Activated effector memory CD4-positive, alpha-beta T cell treated with Interleukin-2 at 50 U/mL for 16 hours (primary cell): ENCODE data around the gene EGFR.

Experiments used
- DNase-seq: peaks from one replicate; pipeline ENCODE4 v3.0.0-alpha.2; 2020

The EGFR gene

DNA sequence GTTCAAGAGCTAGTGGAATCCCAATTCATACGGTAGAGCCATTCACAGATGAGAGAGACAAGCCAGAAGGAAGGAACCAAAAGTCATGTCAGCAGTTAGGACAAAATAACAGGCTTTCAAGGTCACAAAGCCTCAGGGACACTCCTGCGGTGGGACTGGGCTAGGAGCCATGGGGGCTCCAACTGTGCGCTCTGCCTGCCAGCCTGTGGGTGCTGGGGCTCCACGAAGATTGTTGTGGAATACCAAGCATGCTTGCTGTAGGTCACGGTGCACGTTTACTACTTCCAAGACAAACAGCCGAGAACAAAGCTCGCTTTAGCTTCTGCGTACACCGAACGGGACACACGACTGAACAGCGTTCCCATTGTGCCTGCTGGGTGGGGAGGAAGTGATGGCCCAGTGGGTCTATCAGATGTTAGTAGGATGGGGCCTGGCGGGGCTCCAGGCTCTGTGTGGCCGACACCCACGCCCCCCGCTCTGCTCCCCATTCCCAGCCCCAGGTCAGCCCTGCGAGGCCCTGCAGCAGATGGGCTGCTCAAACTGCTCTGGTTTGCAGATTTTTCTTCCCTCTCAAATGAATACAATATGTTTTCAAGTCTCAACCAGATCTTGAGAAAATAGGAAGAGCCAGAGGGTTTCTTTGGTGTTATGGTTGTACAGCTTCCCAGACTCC, 158.9 kb downstream of the EGFR start:
- no peak for DNase-seq

DNA sequence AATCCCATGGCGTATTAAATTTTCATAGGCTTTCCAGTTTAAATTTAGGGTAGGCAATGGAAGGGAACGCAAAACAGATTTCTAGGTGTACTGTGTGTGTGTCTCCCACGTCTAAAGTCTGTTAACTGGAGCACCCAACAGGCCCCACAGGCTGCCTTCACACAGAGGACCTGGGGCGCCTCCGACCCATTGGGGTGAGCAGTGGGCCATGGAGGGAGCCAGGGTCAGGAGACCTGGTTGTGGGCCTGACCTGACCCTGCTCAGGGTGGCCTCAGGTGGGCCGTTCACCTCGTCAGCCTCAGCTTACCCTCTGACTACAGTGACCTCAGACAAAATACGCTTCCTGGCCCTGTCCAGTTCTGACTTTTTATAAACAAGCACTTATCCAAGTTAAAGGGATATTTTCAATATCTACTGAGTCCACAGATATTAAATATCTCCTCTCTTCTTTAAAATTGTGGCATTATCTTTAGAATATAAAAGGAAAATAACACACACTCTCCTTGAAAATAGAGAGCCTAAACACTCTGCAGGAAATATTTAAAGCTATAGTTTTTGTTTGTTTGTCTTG, 159.6 kb downstream of the EGFR start:
- no peak for DNase-seq

- DNase-seq = no peak
These were observed 160.3 kb downstream of the EGFR start for GRCh38 chr7:55178863-55179773.

GRCh38 chr7:55179931-55180682, 161.3 kb downstream of the EGFR start:
- DNase-seq = no peak

GRCh38 chr7:55180963-55181542, 162.2 kb downstream of the EGFR start:
- DNase-seq = no peak

GRCh38 chr7:55181762-55182161, 162.9 kb downstream of the EGFR start:
- no peak for DNase-seq

GRCh38 chr7:55183897-55184296, 165.1 kb downstream of the EGFR start:
- DNase-seq = no peak

DNA sequence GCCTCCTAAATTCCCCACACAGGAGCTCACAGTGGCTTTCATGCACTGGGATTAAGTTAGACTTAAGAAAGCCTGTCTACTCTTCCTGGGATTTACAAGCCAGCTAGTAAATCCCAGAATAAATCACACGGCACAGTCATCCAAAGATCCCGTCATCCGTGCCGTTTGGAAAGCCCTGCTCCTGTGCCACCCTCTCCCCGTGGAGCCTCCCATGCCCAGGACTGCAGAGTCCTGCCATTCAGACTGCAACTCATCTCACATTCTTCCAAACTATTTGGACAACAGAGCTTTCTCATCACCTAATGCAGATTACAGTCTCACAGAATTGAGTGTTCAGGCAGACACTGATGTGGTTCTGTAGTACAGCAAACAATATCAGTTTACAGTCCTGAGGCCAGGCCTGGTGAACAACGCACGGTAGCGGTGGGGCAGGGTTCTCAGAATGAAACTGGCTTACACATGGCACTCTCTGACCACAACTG, 166.5 kb downstream of the EGFR start:
- DNase-seq = no peak

- DNase-seq = no peak
These were observed 167.3 kb downstream of the EGFR start for GRCh38 chr7:55185941-55186609.

- DNase-seq = no peak
These were observed 169.1 kb downstream of the EGFR start for GRCh38 chr7:55187701-55188491.

- DNase-seq = no peak
These were observed 169.8 kb downstream of the EGFR start for GRCh38 chr7:55188590-55189138.

DNA sequence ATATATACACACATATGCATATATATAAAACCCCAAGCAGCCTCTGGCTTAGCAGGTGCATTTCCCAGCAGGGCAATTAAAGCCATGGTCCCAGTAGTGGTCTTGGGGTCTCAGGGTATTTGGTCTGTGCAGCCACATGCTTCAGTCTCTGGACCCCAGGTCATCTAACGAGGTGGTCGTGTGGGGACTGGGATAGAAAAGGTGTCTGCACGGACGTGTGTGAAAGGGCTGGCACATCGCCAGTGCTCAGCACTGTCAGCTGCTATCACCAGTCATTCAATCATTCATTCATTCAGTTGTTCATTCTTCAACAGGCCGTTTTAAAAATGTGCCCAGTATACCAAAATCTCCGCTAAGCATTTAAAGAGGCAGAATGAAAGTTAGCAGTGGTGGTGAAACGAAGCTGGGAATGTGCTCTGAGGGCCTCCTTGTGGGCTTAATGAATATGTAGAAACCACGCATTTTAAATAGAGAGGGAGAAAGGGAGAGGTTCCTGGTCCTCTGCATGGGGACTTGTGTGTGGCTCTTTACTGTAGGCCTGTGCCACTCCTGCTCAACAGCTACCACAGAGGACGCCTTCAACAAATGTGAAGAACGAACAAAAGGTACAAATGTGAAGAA, 170.4 kb downstream of the EGFR start:
- no peak for DNase-seq

DNA sequence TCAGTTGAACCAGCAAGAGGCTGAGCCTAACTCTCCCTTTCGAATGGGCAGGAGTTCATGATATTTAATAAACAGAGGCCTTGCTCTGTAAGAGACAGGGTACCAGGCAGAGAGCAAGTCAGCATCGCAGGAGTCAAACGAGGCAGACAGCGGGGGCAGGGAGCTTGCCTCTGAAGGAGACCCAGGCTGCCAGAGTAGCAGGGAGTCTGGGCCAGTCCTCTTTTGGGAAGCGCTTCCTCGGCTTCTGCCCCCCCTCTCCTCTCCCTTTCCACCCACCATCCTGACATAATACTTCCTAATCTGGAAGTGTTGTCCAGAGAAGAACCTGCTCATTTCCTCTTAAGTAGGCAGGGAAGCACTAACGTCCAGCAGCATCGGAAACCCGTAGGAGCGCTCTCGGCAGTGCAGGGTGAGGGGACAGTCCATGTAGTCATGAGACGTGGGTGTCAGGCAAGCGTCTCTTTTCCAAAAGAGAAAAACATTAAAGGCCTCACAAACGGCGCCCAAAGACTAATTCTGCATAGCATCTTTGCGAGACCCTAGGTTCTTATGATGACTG, 171.1 kb downstream of the EGFR start:
- DNase-seq = no peak

DNA sequence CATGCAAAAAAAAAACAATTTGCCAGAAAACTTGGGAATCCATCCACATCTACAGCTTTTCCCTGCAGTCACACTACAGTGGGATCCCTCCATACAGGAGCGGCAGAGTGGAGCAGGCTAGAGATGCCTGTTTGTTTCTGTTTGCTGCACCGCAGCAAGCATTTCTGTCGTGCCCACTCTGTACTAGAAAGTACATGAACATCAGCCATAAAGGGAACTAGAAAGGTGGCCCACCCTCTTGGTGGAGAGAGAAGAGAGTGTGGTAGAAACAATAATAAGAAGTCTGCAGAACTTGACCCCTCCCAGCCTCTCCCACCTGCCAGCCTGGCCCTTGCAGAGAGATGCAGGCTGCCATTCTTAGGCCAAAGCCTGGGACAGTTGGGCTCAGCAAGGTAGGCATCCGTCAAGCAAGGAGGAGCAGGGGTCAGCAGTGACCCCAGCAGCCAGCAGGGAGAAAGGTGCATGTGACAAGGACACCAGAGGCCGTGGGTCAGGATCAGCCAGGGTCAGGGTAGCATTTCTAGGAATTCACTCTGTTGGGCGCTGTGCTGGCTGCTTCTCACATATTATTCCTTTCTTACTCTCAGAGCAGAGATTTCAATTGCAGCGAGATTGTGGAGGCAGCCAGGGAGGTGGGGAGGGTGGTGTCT, 171.8 kb downstream of the EGFR start:
- DNase-seq = no peak

DNA sequence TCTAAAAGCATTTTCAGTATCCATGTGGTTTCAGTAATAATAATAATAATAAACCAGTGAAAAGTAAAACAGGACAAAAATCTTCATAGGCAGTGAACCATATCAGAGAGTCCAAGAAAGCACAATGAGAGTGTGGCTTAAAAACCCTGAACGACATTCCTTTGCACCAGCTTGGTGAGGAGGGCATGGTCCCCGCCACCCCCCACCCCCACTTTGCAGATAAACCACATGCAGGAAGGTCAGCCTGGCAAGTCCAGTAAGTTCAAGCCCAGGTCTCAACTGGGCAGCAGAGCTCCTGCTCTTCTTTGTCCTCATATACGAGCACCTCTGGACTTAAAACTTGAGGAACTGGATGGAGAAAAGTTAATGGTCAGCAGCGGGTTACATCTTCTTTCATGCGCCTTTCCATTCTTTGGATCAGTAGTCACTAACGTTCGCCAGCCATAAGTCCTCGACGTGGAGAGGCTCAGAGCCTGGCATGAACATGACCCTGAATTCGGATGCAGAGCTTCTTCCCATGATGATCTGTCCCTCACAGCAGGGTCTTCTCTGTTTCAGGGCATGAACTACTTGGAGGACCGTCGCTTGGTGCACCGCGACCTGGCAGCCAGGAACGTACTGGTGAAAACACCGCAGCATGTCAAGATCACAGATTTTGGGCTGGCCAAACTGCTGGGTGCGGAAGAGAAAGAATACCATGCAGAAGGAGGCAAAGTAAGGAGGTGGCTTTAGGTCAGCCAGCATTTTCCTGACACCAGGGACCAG, 172.5 kb downstream of the EGFR start:
- no peak for DNase-seq

DNA sequence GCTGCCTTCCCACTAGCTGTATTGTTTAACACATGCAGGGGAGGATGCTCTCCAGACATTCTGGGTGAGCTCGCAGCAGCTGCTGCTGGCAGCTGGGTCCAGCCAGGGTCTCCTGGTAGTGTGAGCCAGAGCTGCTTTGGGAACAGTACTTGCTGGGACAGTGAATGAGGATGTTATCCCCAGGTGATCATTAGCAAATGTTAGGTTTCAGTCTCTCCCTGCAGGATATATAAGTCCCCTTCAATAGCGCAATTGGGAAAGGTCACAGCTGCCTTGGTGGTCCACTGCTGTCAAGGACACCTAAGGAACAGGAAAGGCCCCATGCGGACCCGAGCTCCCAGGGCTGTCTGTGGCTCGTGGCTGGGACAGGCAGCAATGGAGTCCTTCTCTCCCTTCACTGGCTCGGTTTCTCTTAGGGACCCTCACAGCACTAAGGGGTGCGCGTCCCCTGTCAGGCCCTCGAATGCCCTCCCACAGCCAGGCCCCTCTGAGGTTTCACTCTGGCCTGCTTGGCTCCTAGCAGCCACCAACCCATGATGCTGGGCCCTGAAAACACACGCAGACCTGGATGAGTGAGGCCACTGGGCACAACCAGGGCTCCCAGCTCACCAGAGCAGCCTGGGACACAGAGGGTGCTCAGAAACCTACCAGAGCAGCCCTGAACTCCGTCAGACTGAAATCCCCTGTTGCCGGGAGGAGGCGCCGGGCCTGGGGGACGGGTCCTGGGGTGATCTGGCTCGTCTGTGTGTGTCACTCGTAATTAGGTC, 173.3 kb downstream of the EGFR start:
- no peak for DNase-seq

GRCh38 chr7:55192723-55193122, 173.9 kb downstream of the EGFR start:
- no peak for DNase-seq

DNA sequence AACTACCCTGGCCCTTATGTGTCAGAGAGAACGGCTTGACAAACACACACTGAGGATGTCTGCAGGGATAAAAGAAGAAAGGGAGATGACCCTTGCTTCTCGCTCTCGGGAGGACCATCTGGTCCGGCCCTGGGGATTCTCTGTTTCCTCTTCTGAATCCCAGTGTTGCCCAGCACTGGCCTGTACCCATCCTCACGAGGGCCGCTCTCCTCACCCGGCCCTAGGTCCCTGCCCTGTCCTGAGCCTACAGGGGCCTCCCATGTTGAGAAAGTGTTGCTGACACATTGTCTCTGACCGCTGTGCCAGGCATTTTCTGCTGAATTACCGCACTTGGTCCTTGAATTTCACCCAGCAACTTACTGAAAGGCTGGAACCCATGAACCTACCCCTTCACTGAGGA, 174.4 kb downstream of the EGFR start:
- no peak for DNase-seq
